ENCODE results near the gene PARD3. TPM values are rescaled to one million over a fixed set of nuclear protein-coding genes. Genes with fewer than 3 reads are reported as not detected.

Gene PARD3
- total and polyA plus RNA-seq, 2 donors from 2014 or later: 21.1 to 47.5 TPM

DNA sequence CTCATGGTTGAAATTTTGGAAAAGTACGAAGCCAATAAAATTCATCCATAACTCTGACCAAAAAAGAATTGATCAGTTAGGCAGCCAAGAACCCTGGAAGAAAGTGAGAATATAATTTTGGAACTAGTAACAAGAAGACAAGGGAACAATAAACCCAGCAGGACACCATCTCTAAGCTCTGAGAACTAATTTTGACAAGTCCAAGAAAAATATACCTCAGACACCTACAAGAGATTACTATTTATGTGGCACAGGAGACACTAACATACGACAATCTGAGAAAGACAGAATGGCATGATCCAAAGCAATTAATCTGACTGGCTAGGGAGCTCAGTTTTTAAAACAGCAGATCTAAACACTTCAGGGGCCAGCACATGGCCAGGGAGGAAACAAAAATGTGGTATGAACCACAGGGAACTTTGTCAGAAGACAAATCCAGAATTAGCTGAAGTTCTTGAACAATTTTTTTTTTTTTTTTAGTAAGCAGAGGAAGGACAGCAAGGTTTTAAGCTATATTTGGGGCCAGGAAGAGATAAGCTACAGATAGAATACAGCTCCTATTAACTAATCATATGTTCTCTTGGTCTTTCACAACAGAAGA, 38.9 kb downstream of the PARD3 start:
- no peak for FAIRE-seq
- peaks cover under 1 to 30% (median 12%) of the 10 kb centered on the region in 3 donors for H3K4me1 ChIP-seq (ENCODE audit: control insufficient read depth in 2 of 3, insufficient read depth in 2 of 3, low read depth in 1 of 3, low read length in 3 of 3)

DNA sequence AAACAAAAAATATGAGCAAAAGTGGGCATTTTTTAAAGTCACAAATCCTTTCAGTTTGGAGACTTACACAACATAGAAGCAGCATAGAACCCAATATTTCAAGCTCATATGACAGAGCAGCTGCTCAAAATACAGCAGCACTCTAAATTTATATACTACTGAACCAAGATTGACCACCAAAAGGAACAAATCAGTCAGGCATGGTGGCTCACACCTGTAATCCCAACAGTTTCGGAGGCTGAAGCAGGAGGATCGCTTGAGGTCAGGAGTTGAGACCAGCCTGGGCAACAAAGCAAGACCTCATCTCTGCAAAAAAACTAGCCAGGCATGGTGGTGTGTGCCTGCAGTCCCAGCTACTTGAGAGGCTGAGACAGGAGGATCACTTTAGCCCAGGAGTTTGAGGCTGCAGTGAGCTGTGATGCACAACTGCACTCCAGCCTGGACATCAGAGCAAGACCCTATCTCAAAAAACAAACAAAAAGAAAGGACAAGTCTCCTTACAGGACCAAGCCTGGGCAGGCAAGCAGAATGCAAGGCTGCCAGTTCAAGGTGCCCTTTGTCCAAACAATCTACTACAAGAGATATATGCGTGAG, 40.0 kb downstream of the PARD3 start:
- DNase-seq: no peak
- no peak for FAIRE-seq
- TF ChIP-seq, protein P1, sequence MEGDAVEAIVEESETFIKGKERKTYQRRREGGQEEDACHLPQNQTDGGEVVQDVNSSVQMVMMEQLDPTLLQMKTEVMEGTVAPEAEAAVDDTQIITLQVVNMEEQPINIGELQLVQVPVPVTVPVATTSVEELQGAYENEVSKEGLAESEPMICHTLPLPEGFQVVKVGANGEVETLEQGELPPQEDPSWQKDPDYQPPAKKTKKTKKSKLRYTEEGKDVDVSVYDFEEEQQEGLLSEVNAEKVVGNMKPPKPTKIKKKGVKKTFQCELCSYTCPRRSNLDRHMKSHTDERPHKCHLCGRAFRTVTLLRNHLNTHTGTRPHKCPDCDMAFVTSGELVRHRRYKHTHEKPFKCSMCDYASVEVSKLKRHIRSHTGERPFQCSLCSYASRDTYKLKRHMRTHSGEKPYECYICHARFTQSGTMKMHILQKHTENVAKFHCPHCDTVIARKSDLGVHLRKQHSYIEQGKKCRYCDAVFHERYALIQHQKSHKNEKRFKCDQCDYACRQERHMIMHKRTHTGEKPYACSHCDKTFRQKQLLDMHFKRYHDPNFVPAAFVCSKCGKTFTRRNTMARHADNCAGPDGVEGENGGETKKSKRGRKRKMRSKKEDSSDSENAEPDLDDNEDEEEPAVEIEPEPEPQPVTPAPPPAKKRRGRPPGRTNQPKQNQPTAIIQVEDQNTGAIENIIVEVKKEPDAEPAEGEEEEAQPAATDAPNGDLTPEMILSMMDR (IDR thresholded peaks at IDR 0.05; ENCODE audit: borderline replicate concordance, extremely low read depth, insufficient read depth): no peak
- Histone ChIP-seq H3K36me3 (ENCODE audit: control insufficient read depth in 2 of 3, insufficient read depth in 3 of 3, low read length in 3 of 3) (no peaks in the 10 kb centered on the region), H3K4me1 (ENCODE audit: control insufficient read depth in 2 of 3, insufficient read depth in 2 of 3, low read depth in 1 of 3, low read length in 3 of 3) (peaks cover 0 to 20% (median 4%) of the 10 kb centered on the region in 3 donors), H3K9ac (ENCODE audit: low read length in 3 of 3) (no peak overlapping the region), H3K9me3 (ENCODE audit: control insufficient read depth in 2 of 3, insufficient read depth in 1 of 3, low read length in 3 of 3) (no peaks in the 10 kb centered on the region), H3K27ac (ENCODE audit: low read depth in 2 of 2, low read length in 2 of 2) (no peak overlapping the region), H3K4me3 (ENCODE audit: low read length in 3 of 3) (no peak overlapping the region), H3K27me3 (ENCODE audit: control insufficient read depth, insufficient read depth, low read length) (no peaks in the 10 kb centered on the region)
- intact Hi-C loops (cut with DNase I): no loop called here

More for the DNA sequence above, 38.9 kb downstream of the PARD3 start:
- no peak for DNase-seq
- TF ChIP-seq, protein P1 (IDR thresholded peaks at IDR 0.05; ENCODE audit: borderline replicate concordance, extremely low read depth, insufficient read depth): no peak
- no peaks in the 10 kb centered on the region for H3K9me3 ChIP-seq (ENCODE audit: control insufficient read depth in 2 of 3, insufficient read depth in 1 of 3, low read length in 3 of 3)
- H3K4me3 ChIP-seq (ENCODE audit: low read length in 3 of 3): no peak overlapping the region
- intact Hi-C loops (cut with DNase I): no loop called here
- no peak overlapping the region for H3K27ac ChIP-seq (ENCODE audit: low read depth in 2 of 2, low read length in 2 of 2)
- no peaks in the 10 kb centered on the region for H3K36me3 ChIP-seq (ENCODE audit: control insufficient read depth in 2 of 3, insufficient read depth in 3 of 3, low read length in 3 of 3)
- no peaks in the 10 kb centered on the region for H3K27me3 ChIP-seq (ENCODE audit: control insufficient read depth, insufficient read depth, low read length)
- H3K9ac ChIP-seq (ENCODE audit: low read length in 3 of 3): no peak overlapping the region

DNA sequence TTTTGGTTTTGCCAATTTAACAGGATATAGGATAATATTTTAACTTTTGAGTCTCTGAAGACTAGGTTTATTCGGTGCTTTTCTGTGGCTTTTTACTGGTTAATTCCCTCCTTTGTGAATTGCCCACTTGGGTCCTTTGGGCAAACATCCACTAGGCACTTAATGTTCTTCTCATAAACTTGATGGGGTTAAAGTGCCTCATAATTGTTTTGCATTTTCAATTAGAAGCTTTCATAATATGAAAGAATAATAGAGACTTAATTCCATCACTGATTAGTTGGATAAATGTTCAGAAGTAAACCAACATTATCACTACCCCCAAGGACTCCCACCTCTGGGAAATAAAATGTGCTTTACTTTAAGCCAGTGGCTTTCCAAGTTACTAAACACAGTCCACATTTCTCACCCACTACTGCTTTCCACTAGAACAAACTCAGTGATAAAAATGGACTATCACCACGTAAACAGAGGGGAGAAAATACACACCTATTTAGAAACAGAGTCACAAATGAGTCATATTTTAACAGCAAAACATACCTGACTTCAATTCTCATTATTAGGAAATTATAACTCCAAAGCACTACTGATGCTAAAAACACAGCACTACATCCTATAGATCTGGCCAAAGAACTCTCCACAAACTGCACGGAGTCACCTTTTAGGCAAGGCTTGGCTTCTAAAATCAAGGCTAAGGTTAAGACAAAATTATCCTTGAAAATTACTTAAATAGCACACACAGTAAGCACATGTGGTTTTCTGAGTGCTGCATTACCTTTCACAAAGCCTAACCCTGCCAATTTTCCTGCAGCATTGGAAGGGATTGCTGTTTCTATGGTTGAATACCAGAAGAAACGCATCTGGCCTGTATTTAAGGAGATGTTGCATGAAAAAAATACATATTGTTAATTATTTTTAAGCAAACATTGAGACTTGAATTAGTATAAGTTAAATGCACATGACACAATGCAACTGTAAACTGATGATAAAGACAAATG, 41.2 kb downstream of the PARD3 start:
- FAIRE-seq (no peak), DNase-seq (no peak)
- TF ChIP-seq, protein P1 (IDR thresholded peaks at IDR 0.05; ENCODE audit: borderline replicate concordance, extremely low read depth, insufficient read depth): no peak
- Histone ChIP-seq H3K4me3 (ENCODE audit: low read length in 3 of 3) (no peak overlapping the region), H3K36me3 (ENCODE audit: control insufficient read depth in 2 of 3, insufficient read depth in 3 of 3, low read length in 3 of 3) (no peaks in the 10 kb centered on the region), H3K27me3 (ENCODE audit: control insufficient read depth, insufficient read depth, low read length) (no peaks in the 10 kb centered on the region), H3K4me1 (ENCODE audit: control insufficient read depth in 2 of 3, insufficient read depth in 2 of 3, low read depth in 1 of 3, low read length in 3 of 3) (peaks cover 0 to 17% (median 6%) of the 10 kb centered on the region in 3 donors), H3K9ac (ENCODE audit: low read length in 3 of 3) (no peak overlapping the region), H3K9me3 (ENCODE audit: control insufficient read depth in 2 of 3, insufficient read depth in 1 of 3, low read length in 3 of 3) (no peaks in the 10 kb centered on the region), H3K27ac (ENCODE audit: low read depth in 2 of 2, low read length in 2 of 2) (no peak overlapping the region)
- intact Hi-C loops (cut with DNase I): no loop called here

All from kidney (tissue), 14 donors.